Mononuclear cell (primary cell): ENCODE data around the gene CABP4. TPM values are rescaled to one million over a fixed set of nuclear protein-coding genes. Genes with fewer than 3 reads are reported as not detected.

Source experiments
- H3K27me3 ChIP-seq: 2 replicates; pipeline ENCODE4 v1.6.0; 2011; ENCODE audit warnings: low read length, control low read depth; ENCODE audit not compliant: insufficient read depth
- H3K4me1 ChIP-seq: 2 replicates; pipeline ENCODE4 v1.5.1; 2011; ENCODE audit warnings: mild to moderate bottlenecking, low read length, control low read depth; ENCODE audit not compliant: insufficient read depth
- H3K4me3 ChIP-seq: 2 replicates; pipeline ENCODE4 v1.5.1; 2011; ENCODE audit warnings: mild to moderate bottlenecking, low read length, moderate library complexity
- H3K9me3 ChIP-seq: 2 replicates; pipeline ENCODE4 v1.5.1; 2011; ENCODE audit warnings: low read depth, mild to moderate bottlenecking, control low read depth, low read length
- total RNA-seq: library from RNA; depleted of rRNA; stranded (reverse); fragments of >200 nt; gene quantifications from one replicate; pipeline ENCODE4 v1.2.3, GENCODE V29; 2012

Gene CABP4
- total RNA-seq, 1 donor: 2.6 TPM

DNA sequence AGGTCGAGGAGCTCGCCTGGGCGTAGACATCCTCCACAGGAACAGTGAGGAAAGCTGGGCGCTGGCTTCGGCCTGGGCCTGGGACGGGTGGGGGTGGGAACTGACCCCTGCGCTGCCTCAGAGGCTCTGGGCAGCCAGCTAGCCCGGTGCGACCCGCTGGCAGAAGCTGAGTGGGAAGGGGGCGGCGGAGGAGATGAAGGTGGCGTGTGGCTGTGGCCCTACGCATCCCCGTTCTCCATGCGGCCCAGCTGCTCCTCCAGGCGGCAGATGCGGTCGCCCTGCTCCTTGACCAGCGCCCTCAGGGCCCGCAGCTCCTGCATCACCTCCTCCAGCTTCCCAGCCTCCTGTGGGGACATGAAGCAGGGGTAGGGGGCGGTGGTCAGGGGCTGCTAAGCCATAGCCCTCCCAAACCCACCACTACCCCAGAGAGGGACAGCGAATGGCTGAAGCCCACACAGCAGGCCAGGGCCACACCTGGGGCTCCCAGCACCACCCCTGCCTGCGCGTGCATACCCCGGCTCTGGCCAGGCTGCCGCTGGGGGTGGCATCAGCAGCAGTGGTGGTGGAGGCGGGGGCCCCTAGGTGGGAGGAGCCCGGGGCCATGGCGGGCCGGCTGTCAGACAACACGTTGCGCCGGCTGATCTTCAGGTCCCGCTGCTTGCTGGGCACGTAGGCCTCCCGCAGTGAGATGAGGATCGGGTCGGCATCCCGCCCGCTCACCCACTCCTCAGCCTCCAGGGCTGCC lies 16.8 kb upstream of the CABP4 start:
- Histone ChIP-seq H3K4me1 (peaks cover 81% of the 10 kb centered on the region), H3K4me3 (peak overlapping the region; percentile 74), H3K9me3 (no peaks in the 10 kb centered on the region), H3K27me3 (no peaks in the 10 kb centered on the region)

DNA sequence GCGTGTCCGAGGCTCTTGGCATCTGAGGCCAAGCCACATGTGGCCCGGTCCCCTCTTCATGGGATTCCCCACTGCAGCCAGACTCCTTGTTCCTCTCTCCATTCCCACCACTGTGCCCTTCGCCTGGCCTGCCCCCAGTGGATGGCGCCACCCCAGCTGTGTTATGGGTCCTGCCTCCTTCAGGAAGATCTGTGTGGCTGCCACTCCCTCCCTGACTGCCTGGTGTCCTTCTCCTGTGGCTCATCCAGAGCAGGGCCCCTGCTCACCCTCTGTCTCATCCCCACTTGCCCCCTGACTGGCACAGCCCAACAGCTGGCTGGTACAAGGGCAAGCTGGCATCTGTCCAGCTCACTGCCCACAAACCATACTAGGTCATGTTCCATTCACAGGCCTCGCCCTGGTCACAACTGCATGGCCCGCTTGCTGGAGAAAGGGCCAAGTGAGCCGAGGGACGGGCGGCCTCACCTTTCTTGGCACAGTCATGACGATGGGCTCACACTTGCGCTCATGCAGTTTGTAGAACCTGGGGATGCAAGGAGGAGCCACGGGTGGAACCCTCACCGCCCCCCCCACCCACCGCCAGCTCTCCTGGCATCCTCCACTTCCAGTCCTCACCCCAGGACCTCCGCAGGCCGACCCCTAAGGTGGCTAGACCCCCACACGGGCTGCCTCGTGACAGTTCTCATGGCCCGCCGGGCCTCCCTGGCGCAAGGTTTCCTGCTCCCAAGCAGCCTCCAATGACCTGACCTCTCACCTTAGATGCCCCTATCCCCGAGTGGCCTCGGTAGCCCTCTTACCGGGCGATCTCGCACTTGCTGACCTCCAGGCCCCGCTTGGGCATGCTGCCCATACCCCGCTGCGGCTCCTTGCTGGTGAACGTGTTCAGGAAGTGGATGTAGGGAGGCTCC lies 15.6 kb upstream of the CABP4 start:
- no peaks in the 10 kb centered on the region for H3K9me3 ChIP-seq
- H3K4me1 ChIP-seq: peaks cover 79% of the 10 kb centered on the region
- H3K27me3 ChIP-seq: no peaks in the 10 kb centered on the region
- H3K4me3 ChIP-seq: no peak overlapping the region

DNA sequence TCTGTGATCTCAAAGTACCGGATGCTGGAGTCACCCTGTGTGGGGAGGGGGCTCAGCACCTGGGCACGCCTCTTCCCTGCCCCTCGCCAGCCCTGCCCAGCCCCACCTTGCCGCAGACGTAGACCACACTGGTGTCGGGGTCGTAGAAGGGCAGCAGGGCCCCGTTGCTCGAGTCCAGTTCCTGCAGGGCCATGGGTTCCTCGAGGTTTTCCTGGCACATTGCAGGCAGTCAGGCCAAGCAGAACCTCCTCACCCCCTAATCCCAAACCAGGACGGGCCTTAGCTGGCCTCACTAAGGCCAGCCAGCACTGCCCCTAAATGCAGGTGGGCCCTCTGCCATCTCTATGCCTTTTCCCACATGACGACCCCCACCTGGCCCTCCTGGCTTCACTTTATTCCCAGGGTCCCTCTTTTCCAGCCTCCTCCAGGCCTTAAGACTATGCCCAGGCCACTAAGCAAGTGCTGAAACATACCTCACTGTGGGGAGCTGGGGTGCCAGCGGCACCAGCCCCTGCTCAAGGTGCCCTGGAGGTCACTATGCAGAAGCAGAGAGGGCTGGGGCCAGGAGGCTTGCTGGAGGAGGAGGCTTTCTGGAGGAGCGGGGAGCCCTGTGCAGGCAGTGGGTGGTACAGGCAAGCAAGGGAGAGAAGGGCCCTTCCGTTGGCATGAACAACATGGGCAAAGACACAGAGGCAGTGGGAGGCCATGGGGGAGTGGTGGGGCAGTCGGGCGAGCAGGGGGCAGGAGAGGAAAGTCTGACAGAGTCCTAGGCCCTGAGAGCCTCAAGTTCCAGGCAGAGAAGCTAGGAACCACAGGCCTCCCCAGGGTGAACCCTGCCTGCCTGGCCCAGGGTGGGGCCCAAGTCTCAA lies 14.7 kb upstream of the CABP4 start:
- Histone ChIP-seq H3K4me3 (no peak overlapping the region), H3K4me1 (peaks cover 79% of the 10 kb centered on the region), H3K9me3 (no peaks in the 10 kb centered on the region), H3K27me3 (no peaks in the 10 kb centered on the region)

DNA sequence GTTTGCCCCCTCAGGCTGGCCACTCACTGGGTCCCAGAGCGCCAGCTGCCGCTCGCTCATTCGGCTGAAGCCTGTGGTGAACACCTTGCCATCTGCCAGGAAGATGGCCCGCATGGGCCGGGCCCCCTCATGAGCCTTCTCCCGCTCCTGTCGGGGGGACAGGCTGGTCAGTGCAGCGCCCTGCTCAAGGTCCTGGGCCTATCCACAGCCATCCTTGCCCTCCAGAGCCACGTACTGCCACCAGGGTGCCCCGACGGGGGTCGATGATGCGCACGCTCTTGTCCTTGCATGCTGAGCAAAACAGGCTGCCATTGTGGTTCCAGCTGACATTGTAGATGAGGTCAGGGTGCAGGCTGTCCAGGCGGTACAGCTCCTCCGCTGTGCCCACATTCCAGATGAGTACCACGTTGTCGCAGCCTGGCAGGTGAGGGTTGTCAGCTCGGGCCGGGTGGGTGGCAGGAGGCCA lies 14.0 kb upstream of the CABP4 start:
- Histone ChIP-seq H3K9me3 (no peaks in the 10 kb centered on the region), H3K27me3 (no peaks in the 10 kb centered on the region), H3K4me3 (no peak overlapping the region)

DNA sequence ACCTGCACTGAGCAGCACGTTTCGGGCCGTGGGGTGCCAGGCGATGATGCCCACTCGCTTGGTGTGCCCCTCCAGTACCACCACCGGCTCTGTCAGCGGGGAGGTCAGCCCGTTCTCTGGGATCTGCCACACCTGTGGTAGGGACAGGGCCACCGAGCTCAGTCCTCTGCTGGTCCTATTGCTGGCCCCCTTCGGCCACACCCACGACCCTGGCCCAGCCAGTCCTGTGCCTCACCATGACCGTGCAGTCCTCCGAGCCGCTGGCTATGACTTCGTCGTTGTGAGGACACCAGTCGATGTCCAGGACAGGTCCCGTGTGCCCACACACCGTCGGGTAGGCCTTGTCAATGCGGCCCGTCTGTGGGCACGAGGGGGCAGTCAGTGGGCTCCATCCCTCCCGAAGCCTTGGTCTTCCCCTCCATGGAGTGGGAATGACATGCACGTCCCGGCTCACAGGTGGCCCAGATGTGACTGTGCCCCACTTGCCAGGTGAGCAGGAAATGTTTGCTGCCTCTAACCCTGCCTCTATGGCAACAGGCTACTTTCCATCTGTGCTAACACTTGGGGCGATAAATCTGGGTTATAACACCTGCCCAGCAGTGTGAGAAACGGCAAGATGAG lies 13.3 kb upstream of the CABP4 start:
- H3K9me3 ChIP-seq: no peaks in the 10 kb centered on the region
- no peaks in the 10 kb centered on the region for H3K27me3 ChIP-seq
- peaks cover 79% of the 10 kb centered on the region for H3K4me1 ChIP-seq
- H3K4me3 ChIP-seq: no peak overlapping the region

More for the DNA sequence above, 14.0 kb upstream of the CABP4 start:
- peaks cover 79% of the 10 kb centered on the region for H3K4me1 ChIP-seq

DNA sequence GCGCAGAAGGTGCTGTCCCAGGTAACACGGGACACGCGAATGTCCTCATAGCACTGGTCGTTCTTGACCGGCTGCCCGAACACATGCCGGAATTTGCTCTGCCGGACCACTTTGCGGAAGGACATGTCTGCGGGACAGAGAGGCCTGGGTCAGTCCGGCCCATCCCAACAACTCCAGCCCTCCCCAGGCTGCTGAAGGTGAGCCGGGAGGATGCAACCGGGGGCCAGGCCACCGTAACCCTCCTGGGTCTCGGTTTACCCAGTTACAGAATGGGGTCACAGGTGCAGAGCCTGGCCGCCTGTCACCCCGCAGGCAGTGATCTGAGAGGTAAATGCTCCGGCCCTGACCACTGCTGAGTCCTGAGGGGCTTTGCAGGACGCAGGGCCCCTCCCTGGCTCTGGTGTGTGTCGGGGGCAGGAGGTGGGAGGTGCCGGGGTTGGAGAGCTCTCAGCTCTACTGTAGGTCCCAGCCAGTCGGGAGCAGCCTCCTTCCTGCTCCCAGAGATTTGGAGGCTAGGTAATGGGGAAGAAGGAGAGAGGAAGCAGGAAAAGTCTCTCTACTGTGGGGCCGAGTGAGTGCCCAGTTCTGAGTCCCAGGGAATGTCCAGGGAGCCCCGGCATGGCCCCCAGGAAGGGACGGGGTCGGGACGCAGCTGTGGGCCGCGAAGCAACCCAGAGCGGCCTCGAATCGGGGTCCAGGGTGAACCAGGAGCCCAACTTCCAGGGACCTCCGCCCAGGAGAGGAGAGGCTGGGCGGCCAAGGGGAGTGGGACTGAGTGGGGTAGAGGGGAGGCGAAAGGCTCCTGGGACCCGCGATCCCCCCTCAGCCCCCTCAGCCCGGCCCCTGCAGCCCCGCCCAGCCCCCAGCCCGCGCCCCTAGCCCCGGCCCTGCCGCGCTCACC lies 12.4 kb upstream of the CABP4 start:
- H3K27me3 ChIP-seq: no peaks in the 10 kb centered on the region
- no peak overlapping the region for H3K4me3 ChIP-seq
- peaks cover 88% of the 10 kb centered on the region for H3K4me1 ChIP-seq
- no peaks in the 10 kb centered on the region for H3K9me3 ChIP-seq

DNA sequence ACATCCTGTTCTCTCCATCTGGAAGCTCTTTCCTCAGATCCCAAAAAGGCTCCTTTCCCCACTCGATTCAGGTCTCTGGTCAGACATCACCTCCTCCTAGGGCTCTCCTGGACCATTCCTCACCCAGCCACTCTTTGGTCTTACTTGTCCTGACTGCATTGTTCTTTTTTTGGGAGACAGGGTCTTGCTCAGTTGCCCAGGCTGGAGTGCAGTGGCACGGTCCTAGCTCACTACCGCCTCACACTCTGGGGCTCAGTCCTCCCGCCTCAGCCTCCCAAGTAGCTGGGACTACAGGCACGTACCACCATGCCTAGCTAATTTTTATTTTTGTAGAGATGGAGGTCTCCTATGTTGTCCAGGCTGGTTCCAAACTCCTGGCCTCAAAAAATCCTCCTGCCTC lies 9.6 kb upstream of the CABP4 start:
- no peaks in the 10 kb centered on the region for H3K27me3 ChIP-seq
- peaks cover 88% of the 10 kb centered on the region for H3K4me1 ChIP-seq
- H3K4me3 ChIP-seq: no peak overlapping the region
- H3K9me3 ChIP-seq: no peaks in the 10 kb centered on the region

DNA sequence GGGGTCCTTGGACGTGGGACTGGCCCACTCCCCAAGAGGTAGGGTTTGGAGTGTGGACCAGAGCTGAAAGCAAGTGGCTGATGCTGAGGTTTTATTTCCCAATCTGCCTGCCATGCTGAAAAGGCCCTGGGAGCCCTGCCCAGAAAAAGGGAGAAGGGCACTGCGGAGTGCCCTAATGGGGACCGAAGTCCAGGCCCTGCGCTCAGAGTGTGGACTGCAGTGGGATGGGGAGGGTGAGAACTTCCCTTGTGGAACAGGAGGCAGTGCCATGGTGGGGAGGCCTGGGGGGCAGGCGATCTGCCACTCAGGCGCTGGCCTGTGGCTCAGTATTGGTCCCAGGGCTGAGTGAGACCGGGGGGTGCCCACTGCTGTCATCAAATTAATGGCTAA lies 6.9 kb upstream of the CABP4 start:
- Histone ChIP-seq H3K9me3 (no peaks in the 10 kb centered on the region), H3K27me3 (no peaks in the 10 kb centered on the region), H3K4me1 (peaks cover 80% of the 10 kb centered on the region), H3K4me3 (no peak overlapping the region)

DNA sequence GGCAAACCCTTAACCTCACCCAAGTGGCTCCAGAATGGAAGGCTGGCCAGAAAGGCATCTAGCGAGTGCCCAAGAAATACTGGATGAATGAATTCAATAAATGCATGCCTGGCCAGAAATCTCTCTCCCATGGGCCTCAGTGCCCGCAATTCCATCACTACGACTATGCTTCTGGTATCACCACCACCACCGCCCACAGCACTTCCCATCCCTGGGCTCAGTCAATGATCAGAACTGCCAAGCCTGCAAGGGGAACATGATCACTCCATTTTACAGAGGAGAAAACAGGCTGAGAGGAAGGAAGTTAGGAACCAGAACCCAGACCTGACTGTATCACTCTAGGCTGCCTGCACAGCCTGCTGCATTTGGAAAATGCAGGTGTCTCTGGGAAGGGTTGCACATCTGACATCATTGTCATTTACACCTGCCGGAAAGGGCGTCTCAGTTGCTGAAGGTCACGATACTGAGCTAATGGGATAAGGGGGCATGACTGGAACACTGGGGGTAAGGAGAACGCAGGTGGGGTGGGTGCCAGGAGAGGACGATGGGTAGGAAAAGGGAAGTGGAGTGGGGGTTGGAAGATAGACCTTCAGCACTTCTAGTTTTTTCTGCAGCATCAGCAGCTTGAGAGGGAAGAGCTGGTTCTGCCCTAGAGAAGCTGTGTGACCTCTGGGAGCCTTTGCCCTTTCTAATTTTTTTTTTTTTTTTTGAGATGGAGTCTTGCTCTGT lies 5.9 kb upstream of the CABP4 start:
- H3K4me3 ChIP-seq: no peak overlapping the region
- H3K27me3 ChIP-seq: no peaks in the 10 kb centered on the region
- peaks cover 72% of the 10 kb centered on the region for H3K4me1 ChIP-seq
- H3K9me3 ChIP-seq: no peaks in the 10 kb centered on the region

DNA sequence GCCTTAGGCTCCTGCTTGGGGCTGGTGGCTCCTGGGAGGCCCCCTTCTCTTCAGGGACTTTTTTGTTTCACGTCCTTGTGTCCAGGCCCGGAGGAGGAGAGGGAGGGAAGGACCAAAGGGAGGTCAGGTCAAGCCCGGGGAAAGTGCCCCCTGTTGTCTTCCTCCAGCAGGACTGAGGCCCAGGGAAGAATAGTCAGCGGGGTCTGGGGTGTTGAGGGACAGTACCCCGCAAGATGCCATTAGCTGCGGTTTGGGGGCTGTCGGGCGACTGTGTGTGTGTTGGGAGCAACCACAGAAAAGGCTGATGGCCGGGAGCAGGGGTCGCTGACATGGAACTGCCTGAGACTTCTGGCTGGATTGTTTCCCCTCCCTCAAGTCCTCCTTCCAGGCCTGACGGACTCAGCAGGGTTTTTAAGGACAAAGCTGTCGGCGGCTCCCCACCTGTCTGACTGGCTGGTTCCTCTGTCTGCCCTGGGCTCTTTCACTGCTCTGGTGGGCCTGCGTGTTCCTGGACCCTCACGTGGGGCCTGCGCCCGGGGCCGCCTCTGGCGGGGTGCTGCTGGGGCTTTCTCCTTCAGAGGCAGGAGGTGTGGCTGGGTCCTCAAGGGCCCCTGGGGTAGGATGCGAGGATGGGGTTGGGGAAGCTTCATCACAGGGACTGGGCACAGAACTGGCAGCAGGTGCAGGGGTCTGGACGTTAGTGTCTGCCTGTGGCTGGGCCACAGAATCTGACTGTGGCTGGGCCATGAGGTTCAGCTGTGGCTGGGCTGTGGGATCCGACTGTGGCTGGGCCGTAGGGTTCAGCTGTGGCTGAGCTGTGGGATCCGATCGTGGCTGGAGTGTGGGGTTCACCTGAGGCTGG lies 4.1 kb upstream of the CABP4 start:
- H3K9me3 ChIP-seq: no peaks in the 10 kb centered on the region
- no peaks in the 10 kb centered on the region for H3K27me3 ChIP-seq
- H3K4me1 ChIP-seq: peaks cover 55% of the 10 kb centered on the region
- no peak overlapping the region for H3K4me3 ChIP-seq

DNA sequence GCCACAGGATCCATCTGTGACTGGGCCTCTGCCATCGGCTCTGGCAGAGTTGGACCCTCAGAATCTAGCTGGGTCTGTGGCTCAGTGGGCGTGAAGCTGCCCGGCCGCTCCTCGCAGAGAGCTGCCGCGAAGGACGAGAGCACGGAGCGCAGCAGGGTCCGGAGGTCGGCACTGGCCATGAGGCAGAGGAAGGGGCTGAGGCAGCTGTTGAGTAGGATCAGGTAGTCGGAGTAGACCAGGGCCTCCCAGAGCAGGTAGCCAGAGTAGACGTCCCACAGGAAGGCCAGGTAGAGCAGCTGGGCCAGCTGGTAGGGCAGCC lies 3.5 kb upstream of the CABP4 start:
- H3K4me3 ChIP-seq: no peak overlapping the region
- H3K9me3 ChIP-seq: no peaks in the 10 kb centered on the region
- no peaks in the 10 kb centered on the region for H3K27me3 ChIP-seq
- H3K4me1 ChIP-seq: peaks cover 49% of the 10 kb centered on the region

DNA sequence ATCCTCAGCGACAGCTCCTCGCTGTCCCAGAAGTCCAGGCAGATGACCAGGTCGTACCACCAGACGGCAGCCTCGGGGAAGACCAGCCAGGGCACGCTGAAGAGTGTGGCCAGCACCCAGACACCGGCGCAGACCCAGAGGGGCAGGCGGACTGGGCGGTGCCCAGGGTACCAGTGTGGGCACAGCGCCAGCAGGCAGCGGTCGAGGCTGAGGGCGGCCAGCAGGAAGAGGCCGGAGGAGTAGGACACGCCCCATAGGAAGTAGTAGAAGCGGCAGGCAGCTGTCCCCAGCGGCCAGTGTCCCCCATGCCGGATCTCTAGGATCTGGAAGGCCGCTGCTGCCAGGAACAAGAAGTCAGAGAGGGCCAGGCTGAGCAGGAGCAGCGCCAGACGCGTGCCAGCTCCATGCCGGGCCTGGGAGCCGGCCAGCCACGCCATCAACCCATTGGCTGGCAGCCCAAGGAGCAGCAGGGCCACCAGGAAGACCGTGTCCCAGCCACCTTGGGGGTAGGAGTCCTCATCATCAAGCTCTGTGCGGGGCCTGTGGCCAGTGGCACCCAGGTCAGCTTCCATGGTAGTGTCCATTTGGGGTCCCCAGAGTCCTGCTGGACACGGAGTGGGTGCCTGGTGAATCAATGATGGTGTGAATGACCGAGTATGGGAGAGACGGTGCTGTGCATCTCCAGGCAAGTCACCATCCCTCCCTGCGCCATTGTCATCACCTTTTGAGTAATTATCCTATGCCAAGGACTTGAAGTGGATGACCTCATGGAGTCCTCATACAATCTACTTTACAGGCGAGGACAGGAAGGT lies 2.8 kb upstream of the CABP4 start, which contains the start of gene GPR152:
GPR152 (minus strand) TSS at position 589 of the 812 bp plus-strand sequence; CDS start at position 584, 5 bp downstream.
- H3K4me3 ChIP-seq: no peak within 1 kb of the TSS
- peaks cover 41% of the 10 kb centered on the region for H3K4me1 ChIP-seq
- no peaks in the 10 kb centered on the region for H3K9me3 ChIP-seq
- no peaks in the 10 kb centered on the region for H3K27me3 ChIP-seq
